DMS114 treated with DMSO at 0.1 percent for 48 hours (cell line): ENCODE data around the gene POC1B.
"Not testable (repeated sequence)": the region's sequence is repeated elsewhere in the genome, so short reads cannot be mapped to it uniquely, and the experiment has no call there.

ENCODE experiments used
- DNase-seq: peaks from one replicate; lab custom pipeline; 2025; ENCODE audit not compliant: unreplicated experiment; lab: John Stamatoyannopoulos, UW

Gene POC1B

DNA sequence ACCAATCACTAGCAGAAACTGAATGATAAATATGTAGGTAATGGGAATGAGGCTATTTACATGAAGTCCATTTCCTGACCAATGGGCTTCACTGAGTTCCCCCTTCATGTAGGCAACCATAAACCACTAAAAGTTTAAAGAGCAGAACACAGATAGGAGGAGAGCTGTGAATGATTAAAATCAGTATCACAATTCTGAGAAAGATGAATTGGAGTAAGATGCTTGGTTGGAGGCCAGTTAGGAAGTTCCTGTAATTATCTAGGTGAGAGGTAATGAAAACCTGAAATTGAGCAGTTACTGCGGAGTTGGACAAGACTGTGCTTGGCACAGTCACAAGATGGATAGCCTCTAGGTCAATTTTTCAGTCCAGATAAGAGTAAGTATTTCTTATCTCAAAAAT lies 57.8 kb downstream of the POC1B start:
- DNase-seq = no peak

GRCh38 chr12:89464974-89465592 lies 60.8 kb downstream of the POC1B start:
- no peak for DNase-seq

DNA sequence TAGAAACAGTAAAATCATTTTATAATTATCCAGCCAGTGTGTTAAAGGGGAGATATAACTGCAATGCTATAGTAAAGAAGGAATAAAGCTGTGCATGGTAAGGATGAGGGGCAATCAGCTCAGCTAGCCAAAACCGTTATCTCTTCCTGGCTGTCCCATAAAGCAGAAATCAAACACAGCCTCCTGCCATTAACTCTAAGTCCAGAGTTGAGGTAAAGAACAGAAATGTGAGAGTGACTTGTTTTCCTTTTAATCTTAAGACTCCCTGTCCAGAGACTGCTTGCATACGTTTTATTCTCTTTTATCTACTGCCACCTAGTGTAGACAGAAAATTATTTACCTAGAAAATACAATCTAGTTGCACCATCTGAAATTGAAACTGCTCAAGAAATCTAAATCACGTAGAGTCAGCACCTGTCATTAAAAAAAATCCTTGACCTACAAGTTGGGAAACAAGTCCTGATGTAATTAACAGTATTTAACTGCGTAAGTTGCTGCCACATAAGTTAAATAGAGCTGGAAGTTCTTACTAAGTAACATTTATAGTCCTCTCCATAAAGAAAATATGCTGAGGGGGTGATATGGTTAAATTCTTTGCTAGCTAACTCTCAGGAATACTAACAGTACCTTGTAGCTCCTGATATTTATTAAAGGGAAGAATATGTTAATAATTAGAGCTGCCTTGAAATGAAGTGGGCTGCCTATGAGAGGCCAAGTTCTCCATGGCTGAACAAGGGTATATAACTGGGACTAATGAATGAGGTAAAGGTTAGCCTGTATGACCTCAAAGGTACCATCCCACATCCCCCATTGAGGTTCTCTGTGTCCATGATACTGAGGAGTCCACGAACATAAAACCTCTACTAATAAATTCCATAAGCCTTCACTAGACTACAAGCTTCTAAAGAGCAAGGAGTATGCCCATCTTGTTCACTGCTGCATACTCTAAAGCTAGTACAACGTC lies 63.9 kb downstream of the POC1B start:
- DNase-seq = peak; percentile 95

- peak; percentile 89 for DNase-seq
Measured at GRCh38 chr12:89461190-89461589, 64.7 kb downstream of the POC1B start.

DNA sequence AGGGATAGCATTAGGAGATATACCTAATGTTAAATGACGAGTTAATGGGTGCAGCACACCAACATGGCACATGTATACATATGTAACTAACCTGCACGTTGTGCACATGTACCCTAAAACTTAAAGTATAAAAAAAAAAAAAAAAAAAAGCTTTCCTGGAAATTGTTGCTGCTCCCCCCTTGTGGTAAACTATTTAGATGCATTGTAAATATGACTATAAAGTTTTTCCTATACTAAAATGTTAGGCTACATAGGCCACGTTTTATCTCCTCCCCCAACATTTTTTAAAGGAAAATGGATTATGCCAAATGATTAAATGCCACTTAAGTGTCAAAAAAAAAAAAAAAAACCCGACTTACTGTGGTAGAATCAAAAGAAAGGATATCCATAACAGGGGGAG lies 66.6 kb downstream of the POC1B start:
- not testable (repeated sequence) for DNase-seq

- no peak for DNase-seq
Measured at GRCh38 chr12:89456565-89456964, 69.3 kb downstream of the POC1B start.

GRCh38 chr12:89454080-89454848 lies 71.6 kb downstream of the POC1B start:
- no peak for DNase-seq

DNA sequence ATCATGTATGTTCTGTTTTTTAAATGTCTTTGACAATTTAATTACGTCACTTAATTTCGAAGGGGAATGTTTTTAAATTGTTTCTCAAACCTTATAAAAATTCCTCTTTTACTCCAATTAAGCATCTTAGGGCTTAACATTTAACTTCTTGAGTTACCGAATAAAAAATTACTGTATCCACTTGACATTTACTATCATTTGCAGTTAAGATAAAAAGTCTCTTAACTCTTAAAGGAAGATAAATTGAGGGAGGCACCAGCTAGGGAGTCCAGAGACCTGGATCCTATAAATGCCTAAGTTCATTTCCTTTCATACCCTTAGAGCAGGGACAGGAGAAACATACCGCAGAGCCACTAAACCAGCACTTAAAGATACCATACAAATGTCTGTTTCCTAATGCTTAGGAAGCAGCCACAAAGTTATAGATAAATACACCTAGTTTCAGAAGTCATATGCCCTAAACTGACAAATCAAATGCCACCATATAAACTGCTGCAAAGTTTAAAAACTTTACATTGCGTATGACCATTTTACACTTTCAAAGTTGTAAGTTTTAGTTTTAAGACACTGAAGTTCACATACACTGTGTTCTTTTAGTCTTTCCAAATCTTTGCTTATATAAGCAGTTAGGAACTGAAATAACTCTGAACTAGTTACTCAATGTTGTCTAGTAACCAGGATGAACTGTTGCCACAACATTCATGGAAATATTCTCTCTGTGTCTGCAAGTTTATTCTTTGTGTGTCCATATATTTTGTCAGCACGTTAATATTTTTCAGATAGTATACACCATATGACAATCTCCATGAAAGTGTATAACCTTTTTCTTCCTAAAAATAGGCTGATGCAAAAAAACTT lies 72.5 kb downstream of the POC1B start:
- DNase-seq = peak; percentile 93

GRCh38 chr12:89451841-89452251 lies 74.0 kb downstream of the POC1B start:
- peak; percentile 90 for DNase-seq

DNA sequence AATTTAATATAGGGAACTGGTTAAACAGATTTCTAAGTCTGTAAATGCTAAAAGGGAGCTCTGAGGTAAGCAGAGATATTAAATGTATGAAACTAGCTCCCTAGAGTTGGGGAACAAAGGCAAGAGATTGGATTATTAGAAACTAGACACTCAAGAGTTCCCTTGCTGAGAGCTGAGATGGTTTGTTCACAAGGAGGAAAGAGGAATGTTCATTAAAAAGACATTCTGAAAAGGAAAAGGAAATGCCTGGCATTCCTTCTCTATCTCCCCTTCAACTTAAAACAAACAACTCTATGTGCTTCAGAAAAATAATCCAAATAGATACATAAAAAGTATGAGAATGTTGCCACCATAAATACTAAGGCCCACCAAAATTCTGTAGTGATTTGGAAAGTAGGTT lies 74.9 kb downstream of the POC1B start:
- DNase-seq = peak; percentile 82

GRCh38 chr12:89448951-89449371 lies 76.9 kb downstream of the POC1B start:
- DNase-seq = peak; percentile 92

- no peak for DNase-seq
Measured at GRCh38 chr12:89448526-89448925, 77.3 kb downstream of the POC1B start.

GRCh38 chr12:89439941-89440340 lies 85.9 kb downstream of the POC1B start:
- no peak for DNase-seq

DNA sequence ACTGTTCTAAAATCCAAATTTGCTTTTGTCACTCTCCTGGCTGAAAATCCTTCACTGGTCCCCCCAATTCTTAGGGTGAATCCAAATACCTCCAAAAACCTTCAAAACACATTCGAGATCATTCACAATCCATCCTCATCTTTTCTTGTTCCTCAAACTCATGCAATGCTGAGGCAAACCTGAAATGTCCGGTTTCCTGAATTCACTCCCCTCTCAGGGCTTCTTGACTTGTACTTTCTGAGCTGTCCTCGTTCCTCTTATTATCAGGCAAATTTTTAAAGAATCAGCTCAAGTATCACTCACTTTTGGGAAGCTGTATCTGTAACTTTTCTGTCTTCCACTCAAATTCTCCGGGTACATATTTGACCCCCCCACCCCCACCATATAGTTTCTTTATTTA lies 88.6 kb downstream of the POC1B start:
- no peak for DNase-seq

DNA sequence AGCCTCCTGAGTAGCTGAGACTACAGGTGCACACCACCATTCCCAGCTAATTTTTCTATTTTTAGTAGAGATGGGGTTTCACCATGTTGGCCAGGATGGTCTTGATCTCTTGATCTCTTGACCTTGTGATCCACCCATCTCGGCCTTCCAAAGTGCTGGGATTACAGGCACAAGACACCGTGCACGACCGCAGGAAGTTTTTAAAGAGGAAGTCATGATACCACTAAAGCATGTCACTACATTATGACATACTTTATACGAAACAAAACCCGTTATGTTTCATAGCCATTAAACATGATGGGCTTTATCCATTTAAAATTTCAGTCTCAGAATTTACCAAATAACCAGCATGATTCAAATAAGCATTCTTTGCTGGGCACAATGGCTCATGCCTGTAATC lies 89.8 kb downstream of the POC1B start:
- DNase-seq = no peak

DNA sequence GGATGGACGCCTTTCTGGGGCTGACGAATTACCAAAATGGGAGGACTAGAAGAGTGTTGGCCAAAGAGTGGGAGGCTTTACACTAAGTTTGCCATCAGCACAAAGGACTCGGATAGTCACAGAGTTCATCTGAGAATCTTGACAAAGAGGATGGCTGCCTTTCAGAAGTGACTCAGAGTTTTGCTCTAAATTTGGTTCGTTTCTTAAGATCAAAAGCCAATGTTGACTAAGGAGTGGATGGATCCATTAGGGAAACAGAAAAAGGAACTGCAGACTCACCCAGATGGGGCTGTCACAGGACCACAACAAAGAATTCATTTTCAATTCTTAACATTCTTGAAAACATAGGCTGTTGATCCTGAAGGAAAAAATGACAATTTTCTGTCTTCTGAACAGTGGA lies 92.2 kb downstream of the POC1B start:
- no peak for DNase-seq

GRCh38 chr12:89432396-89432795 lies 93.5 kb downstream of the POC1B start:
- no peak for DNase-seq

- no peak for DNase-seq
Measured at GRCh38 chr12:89429528-89429927, 96.3 kb downstream of the POC1B start.

- DNase-seq = no peak
Measured at GRCh38 chr12:89427508-89428156, 98.2 kb downstream of the POC1B start.

DNA sequence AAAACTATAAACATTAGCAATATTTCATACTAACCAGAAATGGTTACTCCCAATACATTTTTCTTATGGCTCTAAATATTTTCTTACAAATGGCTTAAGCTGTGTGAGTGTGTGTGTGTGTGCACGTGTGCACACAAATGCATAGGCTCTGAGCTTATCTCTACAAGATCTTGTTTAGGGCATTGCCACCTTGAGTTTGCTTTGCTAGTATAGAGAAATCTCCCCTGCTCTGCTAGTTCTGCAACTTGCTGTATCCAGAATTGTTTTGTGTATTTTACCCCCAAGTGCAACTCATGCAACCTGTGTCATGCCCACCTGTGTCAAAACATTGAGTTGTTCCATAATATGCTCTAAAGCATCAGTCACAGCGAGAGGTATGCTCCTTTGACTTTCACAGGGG lies 101.0 kb downstream of the POC1B start:
- DNase-seq = no peak
